Upper lobe of right lung (tissue), 1 donor: ENCODE data around the gene KRT5. TPM values are rescaled to one million over a fixed set of nuclear protein-coding genes. Genes with fewer than 3 reads are reported as not detected.
"Not testable (repeated sequence)": the region's sequence is repeated elsewhere in the genome, so short reads cannot be mapped to it uniquely, and the experiment has no call there.

Source experiments
- ATAC-seq: fragments of 200-7000 bp; cut with Tn5 transposase; one replicate; pipeline ENCODE4 v1.9.1; 2020; ENCODE audit warnings: mild to moderate bottlenecking, moderate library complexity
- DNase-seq: peaks from one replicate; pipeline ENCODE4 v3.0.0-alpha.2; 2020
- H3K27ac ChIP-seq: fragments of 200-600 bp; one replicate; pipeline ENCODE4 v1.8.0; 2022
- H3K27me3 ChIP-seq: fragments of 200-600 bp; one replicate; pipeline ENCODE4 v1.8.0; 2022; ENCODE audit warnings: mild to moderate bottlenecking
- H3K36me3 ChIP-seq: fragments of 200-600 bp; one replicate; pipeline ENCODE4 v1.8.0; 2022
- H3K4me1 ChIP-seq: fragments of 200-600 bp; one replicate; pipeline ENCODE4 v1.8.0; 2022
- H3K4me3 ChIP-seq: fragments of 200-600 bp; one replicate; pipeline ENCODE4 v1.8.0; 2022; ENCODE audit warnings: mild to moderate bottlenecking
- H3K9me3 ChIP-seq: fragments of 200-600 bp; one replicate; pipeline ENCODE4 v1.8.0; 2022
- intact Hi-C: fragments of 100-400 bp; cut with DNase I; formaldehyde crosslinking; loops from one replicate; pipeline ENCODE4 v1.11.0; 2022
- total RNA-seq: library from RNA; stranded (reverse); fragmentation: NEBNext Ultra II Directional; extraction: Animal tissue kit (Norgen Biotek cat#: 25700); gene quantifications from one replicate; pipeline ENCODE4 v1.2.1, GENCODE V29; 2021
- TF ChIP-seq, protein P1 (sequence below): fragments of 200-600 bp; IDR thresholded peaks from one replicate; pipeline ENCODE4 v1.8.0; 2022; ENCODE audit warnings: antibody characterized with exemption
- donor health status: DM: no; HTN: yes; CAD: no; lungs with severe emphysema.

The KRT5 gene
- total RNA-seq, 1 donor from 2014 or later, result 8.8 TPM

DNA sequence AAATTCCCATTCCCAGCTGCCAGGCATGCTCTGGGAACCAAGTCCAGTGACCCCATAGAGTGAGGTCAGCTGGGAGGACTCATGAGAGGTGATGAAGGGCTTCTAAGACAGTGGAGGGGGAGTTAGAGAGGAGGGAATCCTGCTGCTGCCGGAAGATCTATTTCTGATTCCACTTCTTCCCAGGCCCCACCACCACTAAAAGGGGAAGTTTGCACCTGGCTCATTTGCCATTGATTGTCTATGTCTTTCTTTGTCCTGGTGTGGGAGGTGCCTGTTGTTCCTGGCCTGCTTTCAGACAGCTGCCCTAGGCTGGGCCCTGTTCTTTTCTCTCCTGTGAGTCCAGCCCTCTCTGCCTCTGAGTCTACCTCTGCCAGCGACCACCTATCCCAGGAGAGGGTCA is 24.1 kb downstream of the KRT5 start:
- Histone ChIP-seq H3K27me3 (no peaks in the 10 kb centered on the region), H3K4me1 (peaks cover 25% of the 10 kb centered on the region), H3K4me3 (no peak overlapping the region), H3K27ac (no peak overlapping the region), H3K9me3 (no peaks in the 10 kb centered on the region), H3K36me3 (no peaks in the 10 kb centered on the region)
- DNase-seq (no peak), ATAC-seq (no peak)
- intact Hi-C loops, result no loop called here
- TF ChIP-seq, protein P1, sequence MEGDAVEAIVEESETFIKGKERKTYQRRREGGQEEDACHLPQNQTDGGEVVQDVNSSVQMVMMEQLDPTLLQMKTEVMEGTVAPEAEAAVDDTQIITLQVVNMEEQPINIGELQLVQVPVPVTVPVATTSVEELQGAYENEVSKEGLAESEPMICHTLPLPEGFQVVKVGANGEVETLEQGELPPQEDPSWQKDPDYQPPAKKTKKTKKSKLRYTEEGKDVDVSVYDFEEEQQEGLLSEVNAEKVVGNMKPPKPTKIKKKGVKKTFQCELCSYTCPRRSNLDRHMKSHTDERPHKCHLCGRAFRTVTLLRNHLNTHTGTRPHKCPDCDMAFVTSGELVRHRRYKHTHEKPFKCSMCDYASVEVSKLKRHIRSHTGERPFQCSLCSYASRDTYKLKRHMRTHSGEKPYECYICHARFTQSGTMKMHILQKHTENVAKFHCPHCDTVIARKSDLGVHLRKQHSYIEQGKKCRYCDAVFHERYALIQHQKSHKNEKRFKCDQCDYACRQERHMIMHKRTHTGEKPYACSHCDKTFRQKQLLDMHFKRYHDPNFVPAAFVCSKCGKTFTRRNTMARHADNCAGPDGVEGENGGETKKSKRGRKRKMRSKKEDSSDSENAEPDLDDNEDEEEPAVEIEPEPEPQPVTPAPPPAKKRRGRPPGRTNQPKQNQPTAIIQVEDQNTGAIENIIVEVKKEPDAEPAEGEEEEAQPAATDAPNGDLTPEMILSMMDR, result no peak

DNA sequence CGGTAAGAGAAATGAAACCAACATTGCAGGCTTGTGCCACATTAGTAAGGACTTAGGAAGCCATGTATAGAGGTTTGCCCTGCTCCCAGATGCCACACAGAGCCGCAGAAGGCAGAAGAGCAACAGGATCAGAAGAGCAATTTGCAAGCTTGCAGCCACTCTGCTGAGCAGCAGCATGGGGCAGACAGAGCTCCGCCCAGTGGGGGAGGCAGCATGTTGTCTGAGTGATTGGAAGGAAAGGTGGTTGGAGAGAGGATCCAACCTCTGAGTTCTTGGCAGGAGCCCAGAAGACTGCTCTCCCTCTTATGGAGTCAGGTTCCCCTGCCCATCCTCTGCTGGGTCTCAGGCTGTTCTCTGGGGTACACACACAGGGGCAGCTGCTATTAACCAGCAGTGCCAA is 24.8 kb downstream of the KRT5 start:
- DNase-seq (no peak), ATAC-seq (peak; percentile 16)
- Histone ChIP-seq H3K4me1 (peaks cover 25% of the 10 kb centered on the region), H3K4me3 (no peak overlapping the region), H3K9me3 (no peaks in the 10 kb centered on the region), H3K27me3 (no peaks in the 10 kb centered on the region), H3K36me3 (no peaks in the 10 kb centered on the region), H3K27ac (no peak overlapping the region)
- intact Hi-C loops, result no loop called here
- TF ChIP-seq, protein P1, result no peak

DNA sequence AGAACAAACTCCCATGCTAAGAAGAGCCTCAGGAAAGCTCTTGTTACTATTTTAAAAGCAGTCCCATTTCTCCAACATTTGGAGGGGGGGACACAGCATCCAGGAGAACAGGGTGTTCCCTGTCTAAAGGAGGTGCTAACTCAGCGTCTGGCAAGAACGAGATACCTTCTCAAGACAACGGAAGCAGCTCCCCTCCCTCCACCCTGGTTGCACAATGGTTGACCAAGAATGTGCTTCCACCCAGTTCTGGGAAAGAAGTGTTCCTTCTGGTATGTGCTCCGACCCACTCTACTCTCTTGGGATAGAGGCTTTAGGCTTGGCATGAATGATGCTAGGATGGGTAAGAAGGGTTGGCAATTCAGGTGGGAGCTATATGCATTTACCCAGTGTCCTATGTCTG is 25.7 kb downstream of the KRT5 start:
- intact Hi-C loops, result no loop called here
- Histone ChIP-seq H3K4me1 (peaks cover 25% of the 10 kb centered on the region), H3K4me3 (no peak overlapping the region), H3K27ac (no peak overlapping the region), H3K9me3 (no peaks in the 10 kb centered on the region), H3K36me3 (no peaks in the 10 kb centered on the region), H3K27me3 (no peaks in the 10 kb centered on the region)
- TF ChIP-seq, protein P1, result no peak
- DNase-seq (no peak), ATAC-seq (peak; percentile 90)

GRCh38 chr12:52494100-52494499 is 26.1 kb downstream of the KRT5 start:
- DNase-seq (no peak), ATAC-seq (no peak)
- no peaks in the 10 kb centered on the region for H3K9me3 ChIP-seq
- H3K36me3 ChIP-seq, result no peaks in the 10 kb centered on the region
- H3K4me3 ChIP-seq, result no peak overlapping the region
- intact Hi-C loops, result no loop called here
- no peaks in the 10 kb centered on the region for H3K27me3 ChIP-seq
- no peak overlapping the region for H3K27ac ChIP-seq
- TF ChIP-seq, protein P1, result no peak
- peaks cover 25% of the 10 kb centered on the region for H3K4me1 ChIP-seq

GRCh38 chr12:52493172-52493571 is 27.0 kb downstream of the KRT5 start, which contains the start of gene KRT6A:
TSS of gene KRT6A (minus strand) at chr12:52493257. CDS start at chr12:52493188, 69 bp downstream.
- Histone ChIP-seq H3K27me3 (no peaks in the 10 kb centered on the region), H3K36me3 (no peaks in the 10 kb centered on the region), H3K4me3 (no peak within 1 kb of the TSS), H3K4me1 (peaks cover 25% of the 10 kb centered on the region), H3K27ac (no peak within 1 kb of the TSS), H3K9me3 (no peaks in the 10 kb centered on the region)
- ATAC-seq (no peak), DNase-seq (no peak)
- TF ChIP-seq, protein P1, result no peak
- intact Hi-C loops, result no loop called here

DNA sequence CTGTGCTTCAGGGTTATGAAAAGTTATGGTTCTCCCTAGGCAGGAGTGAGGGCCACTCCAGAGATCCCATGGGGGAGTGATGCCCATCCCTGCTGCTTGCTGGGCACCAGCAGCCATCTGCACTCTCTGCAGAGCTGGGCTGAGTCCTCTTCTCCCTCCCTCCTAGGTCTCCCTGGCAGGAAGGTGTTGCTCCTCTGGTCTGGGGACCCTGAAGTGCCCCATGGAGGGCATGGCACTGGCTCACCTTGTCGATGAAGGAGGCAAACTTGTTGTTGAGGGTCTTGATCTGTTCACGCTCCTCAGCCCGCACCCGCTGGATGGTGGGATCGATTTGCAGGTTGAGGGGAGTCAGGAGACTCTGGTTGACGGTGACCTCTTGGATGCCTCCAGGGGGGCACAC is 27.8 kb downstream of the KRT5 start:
- DNase-seq, intact Hi-C loops, ATAC-seq: not testable (repeated sequence)

DNA sequence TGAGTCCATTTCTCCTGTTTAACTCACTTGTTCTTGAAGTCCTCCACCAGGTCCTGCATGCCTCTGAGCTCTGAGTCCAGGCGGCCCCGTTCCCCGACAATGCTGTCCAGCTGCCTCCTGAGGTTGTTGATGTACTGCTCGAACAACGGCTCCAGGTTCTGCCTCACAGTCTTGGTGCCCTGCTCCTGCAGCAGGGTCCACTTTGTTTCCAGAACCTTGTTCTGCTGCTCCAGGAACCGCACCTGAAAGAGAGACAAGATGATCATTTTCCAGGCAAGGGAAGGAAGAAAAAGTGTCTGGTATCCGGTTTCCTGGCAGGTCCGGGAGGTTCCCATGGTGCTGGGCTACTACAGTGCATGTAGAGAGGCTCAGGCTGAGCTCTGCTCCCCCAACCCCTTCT is 28.7 kb downstream of the KRT5 start:
- H3K27me3 ChIP-seq, ATAC-seq: not testable (repeated sequence)

More for the DNA sequence above, 27.8 kb downstream of the KRT5 start:
- not testable (repeated sequence) for H3K9me3 ChIP-seq, H3K36me3 ChIP-seq, H3K4me3 ChIP-seq, H3K27me3 ChIP-seq, H3K27ac ChIP-seq
- H3K4me1 ChIP-seq, result peaks cover 25% of the 10 kb centered on the region

More for the DNA sequence above, 28.7 kb downstream of the KRT5 start:
- H3K9me3 ChIP-seq, H3K27ac ChIP-seq, H3K36me3 ChIP-seq, intact Hi-C loops, H3K4me3 ChIP-seq, DNase-seq: not testable (repeated sequence)
- peaks cover 25% of the 10 kb centered on the region for H3K4me1 ChIP-seq
